Endometrial microvascular endothelial cells (primary cell): ENCODE data around the gene CACTIN. TPM values are rescaled to one million over a fixed set of nuclear protein-coding genes. Genes with fewer than 3 reads are reported as not detected.

ENCODE experiments used
- in situ Hi-C: cut with HindIII; loops from 2 replicates; pipeline ENCODE4 v1.10.0; 2017; ENCODE audit warnings: low sequenced_read_pairs, low pct_unique_long_range_greater_than_20kb; ENCODE audit errors: inconsistent ontology term
- total RNA-seq: library from RNA; depleted of rRNA; stranded (reverse); fragments of >200 nt; gene quantifications from one replicate; pipeline ENCODE4 v1.2.3, GENCODE V29; 2015; ENCODE audit errors: inconsistent ontology term

CACTIN gene
- total RNA-seq, 1 donor from 2014 or later = 46.6 TPM

DNA sequence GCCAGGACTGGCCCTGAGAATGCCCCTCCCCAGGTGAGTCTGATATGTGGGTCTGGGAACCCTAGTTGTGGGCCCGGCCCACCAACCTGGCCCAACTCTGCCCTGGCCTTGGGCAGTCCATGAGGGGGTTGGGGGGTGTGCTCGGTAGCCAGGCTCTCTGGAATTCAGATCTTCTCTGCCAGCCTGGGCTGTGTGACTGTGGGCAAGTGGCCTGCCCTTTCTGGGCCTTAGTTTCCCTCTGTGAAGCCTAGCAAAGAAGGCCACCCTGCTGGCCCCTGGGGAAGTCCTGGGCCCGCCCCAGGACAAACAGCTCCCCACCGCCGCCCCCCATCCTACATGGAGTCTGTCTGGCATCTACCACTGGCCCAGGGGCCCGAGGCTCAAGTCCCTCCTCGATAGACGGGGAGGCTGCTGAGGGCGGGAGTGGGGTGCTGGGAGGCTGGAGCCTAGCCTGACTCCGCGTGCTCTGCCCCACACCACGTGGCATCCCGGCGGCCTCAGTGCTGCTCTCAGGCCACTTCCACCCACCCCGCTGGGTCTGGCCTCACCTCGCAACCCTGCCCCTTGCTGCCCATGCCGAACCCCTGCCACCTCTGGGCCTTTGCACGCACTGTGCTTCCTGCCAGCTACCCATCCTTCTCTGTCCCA lies 11.6 kb downstream of the CACTIN start:
- in situ Hi-C loops = no loop called here

- in situ Hi-C loops = no loop called here
Observed at GRCh38 chr19:3613818-3614661, 12.6 kb downstream of the CACTIN start.

- in situ Hi-C loops = no loop called here
Observed at GRCh38 chr19:3612901-3613741, 13.5 kb downstream of the CACTIN start.

DNA sequence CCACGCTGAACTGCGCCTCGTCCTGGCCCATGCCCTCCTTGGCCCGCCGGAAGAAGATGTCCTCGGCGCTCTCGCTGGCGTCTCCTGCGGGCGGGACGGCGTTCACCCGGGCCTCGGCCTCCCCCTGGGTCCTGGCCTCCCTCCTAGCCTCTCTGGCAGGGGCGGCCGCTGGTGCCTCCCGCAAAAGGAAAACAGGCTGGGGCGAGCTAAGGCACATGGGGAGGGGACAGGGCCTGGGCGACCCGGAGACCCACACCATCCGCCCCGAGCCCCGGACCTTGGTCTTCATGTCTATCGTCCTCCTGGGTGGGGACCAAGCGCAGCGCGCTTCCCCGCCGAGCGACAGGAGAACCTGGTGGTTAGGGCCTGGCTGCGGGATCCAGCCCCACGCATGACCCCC lies 14.3 kb downstream of the CACTIN start:
- in situ Hi-C loops = no loop called here

- in situ Hi-C loops = no loop called here
Observed at GRCh38 chr19:3611841-3612240, 14.7 kb downstream of the CACTIN start.

- in situ Hi-C loops = no loop called here
Observed at GRCh38 chr19:3610745-3611717, 15.6 kb downstream of the CACTIN start.

DNA sequence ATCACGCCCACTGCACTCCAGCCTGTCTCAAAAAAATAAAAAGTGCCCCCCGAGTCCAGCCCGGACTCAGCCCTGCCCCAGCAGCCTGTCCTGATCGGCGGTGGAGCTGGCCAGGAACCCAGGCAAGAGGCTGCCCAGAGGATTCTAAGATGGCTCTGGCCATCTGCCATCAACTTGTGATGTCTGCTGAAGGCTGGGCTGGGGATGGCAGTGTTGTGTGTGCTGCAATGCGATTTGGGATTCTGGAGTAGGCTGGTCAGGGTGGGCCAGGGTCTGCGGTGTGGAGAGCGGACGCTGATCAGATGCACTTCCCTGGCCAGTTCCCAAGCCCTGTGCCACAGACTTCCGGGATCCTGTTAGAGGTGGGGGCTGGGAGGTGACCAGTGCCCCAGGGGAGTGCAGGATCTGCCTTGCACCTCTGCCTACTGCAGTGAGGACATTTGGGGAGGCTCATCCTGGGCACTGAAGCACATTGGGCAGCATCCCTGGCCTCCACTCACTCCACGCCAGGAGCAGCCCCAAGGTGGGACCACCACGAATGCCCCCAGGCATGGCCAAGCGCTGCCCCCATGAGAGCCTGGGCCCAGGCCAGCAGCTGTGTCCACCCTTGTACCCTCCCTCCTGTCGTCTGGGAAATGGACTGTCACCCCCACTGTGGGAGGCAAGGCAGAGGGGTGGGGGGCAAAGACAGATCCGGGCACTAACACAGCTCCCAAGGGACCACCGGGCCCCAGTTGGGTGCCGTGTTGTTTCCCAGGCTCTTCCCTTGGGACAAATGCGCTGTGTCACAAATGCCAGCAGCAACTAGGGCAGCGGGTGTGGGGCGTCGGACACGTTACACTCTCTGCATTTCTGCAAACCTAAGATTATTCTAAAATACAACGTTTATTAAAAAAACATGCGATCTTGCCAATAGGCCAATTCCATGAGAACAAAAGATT lies 16.5 kb downstream of the CACTIN start:
- in situ Hi-C loops = no loop called here

DNA sequence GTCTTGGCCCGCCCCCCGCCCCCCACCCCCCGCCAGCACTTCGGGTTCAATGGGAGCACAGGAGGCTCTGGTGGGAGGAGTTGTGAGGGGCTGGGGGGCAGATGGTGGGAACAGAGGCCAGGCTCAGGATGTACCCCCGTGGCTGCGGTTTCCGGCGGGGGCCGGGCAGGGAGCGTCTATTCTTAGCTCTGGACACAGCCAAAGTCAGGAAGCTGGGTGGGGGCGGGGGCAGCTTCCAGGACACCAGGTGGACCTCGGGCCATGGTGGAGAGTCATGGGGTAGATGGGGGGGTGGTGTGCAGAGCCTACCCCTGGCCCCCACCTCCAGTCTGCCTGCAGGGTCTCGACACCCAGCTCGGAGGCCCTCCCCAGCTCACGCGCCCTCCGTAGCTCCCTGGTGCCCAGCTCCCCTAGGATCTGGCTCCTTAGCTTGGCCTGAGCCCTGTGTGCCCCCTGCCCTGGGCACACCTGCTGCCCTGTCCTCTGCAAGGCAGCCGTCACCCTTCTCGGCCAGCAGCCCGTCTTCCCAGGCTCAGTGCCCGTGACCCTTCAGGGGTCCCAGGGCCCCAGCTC lies 17.8 kb downstream of the CACTIN start:
- in situ Hi-C loops = no loop called here

DNA sequence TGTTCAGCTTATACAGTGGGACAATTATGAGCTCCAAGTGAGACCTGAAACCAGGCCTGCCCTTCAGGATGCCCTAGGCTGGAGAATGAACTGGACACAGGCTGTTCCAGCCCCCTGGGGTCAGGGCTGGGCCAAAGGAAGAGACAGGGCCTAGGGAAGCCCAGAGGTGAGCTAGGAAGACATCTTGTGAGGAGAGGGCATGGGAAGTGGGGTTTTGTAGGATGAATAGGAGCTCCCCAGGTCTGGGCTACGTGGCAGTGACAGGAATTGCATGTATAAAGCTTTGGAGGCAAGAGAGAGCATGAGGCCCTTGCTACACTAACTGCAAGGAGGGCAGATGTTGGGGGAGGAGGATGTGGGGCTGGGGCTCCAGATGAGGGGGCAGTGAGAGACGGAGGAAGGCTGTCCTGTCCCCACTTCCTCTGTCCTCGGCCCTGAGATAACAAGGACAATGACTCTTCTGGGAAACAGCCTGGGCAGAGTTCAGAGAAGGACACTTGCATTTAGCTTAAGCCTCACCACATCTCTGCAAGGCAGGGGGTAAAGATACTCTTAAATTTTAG lies 18.4 kb downstream of the CACTIN start:
- in situ Hi-C loops = no loop called here

DNA sequence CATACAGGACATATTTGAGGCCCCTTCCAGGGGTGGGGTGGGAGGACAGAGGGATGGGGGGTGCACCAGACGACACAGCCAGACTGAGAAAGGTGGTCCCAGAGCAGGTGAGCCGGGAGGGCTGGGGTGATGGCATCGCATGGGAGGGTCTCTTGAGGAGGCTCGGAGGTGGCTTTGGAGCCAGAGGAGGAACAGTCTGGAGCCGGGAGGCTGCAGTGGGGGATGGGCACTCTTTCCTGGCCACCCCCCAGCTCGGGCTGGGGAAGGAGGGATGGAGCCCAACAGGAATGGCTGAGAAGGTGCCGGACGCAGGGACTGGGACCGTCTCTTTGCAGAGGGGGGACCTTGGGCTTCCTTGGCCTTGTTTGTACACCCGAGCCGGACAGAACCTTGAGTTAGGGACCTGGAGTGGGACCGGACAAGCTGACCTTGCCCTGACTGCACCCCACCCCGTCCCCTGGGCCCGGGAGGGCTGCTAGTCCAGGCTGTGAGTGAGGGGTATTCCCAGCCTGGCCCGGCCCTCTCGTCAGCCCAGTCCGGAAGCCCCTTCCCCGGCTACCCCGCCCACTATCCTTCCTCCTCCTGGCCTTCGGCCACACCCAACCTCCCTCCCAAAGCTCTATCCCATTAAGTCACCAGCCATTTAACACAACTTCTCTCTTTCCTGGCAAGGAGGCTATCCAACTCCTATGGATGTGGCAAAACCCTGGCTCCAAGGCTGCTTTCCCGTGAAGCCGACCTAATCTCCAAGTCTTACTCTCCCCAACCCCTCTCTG lies 19.1 kb downstream of the CACTIN start:
- in situ Hi-C loops = no loop called here

- in situ Hi-C loops = no loop called here
Observed at GRCh38 chr19:3606690-3607289, 19.8 kb downstream of the CACTIN start, which contains the start of gene TBXA2R. TSS of gene TBXA2R (minus strand) at chr19:3606875. CDS start at chr19:3600634, 6,241 bp downstream.

DNA sequence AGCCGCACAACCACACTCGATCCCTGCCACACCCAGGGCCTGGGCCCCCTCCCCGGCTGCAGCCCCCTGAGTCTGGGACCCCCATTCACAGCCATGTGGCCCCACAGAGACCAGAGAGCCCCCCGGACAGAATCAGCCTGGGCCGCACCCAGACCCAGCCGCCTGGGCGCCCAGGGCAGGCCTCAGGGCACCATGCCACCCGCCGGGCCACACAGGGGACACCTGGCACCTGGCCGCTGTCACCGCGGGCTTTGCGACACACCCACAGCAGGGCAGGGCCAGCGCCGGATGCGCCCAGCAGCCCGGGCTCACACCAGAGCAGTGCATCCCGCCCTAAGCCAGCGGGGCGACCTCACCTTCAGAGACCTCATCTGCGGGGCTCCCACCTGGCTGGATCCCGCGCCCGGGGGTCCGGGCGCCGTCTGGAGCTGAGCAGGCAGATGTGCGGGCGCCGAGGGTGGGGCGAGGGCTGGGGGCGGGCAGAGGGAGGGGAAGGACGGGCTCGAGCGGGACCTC lies 20.4 kb downstream of the CACTIN start:
- in situ Hi-C loops = no loop called here

GRCh38 chr19:3605770-3606169 lies 20.8 kb downstream of the CACTIN start:
- in situ Hi-C loops = no loop called here

- in situ Hi-C loops = no loop called here
Observed at GRCh38 chr19:3605361-3605760, 21.2 kb downstream of the CACTIN start.

GRCh38 chr19:3604987-3605343 lies 21.6 kb downstream of the CACTIN start:
- in situ Hi-C loops = no loop called here
